NCI-H82 treated with DMSO at 0.1 percent for 48 hours (cell line): ENCODE results near the gene WDR5.
"Not testable (repeated sequence)": the region's sequence is repeated elsewhere in the genome, so short reads cannot be mapped to it uniquely, and the experiment has no call there.

Experiments
- DNase-seq: peaks from one replicate; lab custom pipeline; 2025; ENCODE audit not compliant: unreplicated experiment; lab: John Stamatoyannopoulos, UW

Gene WDR5

DNA sequence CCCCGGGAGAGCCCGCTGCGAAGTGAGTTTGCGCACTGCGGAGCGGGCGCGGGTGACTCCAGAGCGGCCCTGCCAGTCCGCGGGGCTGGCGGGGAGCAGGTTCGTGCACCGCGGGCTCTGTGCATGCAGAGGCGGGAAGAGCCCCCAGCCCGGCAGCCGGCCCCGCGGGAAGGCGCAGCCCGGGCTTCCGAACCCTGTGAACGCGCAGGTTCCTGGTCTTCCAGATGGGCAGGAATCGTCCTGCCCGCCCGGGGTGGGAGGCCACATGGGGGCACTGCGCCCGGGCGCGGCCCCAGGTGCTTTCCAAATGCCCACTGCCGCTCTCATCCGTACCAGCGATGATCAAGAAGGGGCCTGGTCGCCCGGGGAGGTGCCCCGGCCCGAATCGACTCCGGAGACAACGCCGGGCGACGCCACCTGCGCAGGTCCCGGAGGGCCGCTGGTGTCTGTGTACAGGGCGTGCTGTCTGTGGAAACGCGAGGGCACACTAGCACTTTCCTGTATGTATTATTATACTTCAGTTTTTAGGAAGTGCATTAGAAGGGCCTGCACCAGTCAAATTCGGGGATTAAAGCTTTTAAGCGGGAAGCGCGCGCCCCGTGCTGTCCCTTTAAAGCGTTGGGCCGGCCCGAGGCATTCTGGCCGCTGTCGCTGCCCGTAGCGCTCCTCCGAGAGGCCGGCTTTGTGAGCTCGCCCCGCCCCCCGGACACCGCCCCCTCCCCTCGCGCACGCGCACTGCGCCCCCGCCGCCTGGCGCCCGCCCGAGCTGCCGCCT lies at the start of gene WDR5:
Gene WDR5, plus strand, starts transcription at position 740 of the 775 bp plus-strand sequence. CDS start 3,796 bp downstream, outside the sequence.
- DNase-seq: peak; percentile 48

DNA sequence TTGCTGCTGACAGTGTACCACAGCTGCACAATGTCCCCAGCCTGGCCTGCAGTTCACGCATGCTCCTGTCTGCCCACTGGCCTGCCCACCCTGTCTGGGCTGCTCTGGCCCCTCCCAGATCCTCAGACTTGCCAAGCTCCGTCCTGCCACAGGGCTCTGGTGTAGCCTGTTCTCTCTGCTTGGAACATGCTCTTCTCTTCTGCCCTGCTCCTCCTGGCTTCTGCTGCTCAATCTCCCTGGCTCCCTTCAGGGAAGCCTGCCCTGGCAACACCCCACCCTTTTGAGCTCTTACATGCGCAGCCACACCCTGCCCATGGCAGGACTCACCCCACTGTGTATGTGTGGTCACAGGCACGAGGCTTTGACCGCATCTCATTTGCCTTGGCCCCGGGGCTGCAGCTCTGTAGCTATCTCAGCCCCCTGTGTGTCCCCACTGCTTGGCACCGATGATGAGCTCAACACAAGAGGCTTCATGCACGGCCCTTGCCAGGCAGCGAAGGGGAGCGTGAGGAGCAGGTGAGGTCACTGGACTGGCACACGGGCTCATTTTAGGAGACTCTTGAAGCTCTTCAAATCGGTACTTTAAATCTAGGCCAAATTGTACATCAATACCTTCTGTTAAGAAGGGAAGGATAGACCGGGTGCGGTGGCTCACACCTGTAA lies 47.7 kb upstream of the WDR5 start:
- DNase-seq: no peak

DNA sequence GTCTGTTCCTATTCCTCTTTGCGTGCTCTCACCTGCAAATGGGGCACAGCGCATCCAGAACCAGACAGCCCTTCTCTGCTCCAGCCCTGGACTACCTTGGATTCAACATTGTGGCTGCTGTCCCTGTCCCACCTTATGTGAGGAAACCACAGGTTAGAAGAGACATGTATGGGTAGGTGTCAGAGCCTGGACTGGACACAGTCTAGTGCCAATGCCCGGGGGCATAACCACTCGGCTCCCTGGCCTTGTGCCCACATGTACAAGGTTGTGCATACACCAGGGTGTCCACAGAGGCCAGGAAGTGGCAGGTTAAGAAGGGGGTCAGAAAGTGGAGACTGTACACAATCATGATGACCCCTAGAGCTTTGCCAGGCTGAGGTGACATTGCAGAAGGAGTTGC lies 45.9 kb upstream of the WDR5 start:
- no peak for DNase-seq

DNA sequence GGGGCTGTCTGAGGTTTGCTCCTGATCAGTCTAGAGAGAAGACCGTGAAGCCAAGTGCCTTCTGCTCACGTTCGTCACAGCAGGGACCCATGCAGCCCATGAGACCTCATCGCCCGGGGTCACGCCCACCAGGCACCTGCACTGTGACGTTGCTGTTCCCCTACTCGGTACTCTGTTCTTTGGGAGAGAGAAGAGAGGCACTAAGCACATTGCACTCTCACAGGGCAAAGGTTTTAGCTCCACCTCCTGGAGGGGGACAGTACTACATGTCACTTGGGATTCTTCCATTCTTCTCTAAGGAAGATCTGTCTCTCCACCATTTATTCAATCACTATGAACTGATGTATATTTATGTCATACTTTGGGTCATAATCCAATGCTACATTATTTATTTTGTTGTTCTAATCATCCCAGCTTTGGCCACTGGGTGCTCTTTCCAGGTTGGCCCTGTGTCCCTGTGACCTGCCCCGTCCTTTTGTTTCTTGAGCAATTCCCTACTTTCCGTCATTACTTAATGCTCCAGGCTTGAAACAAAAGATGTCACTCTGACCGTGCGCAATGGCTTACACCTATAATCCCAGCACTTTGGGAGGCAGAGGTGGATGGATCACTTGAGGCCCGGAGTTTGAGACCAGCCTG lies 36.6 kb upstream of the WDR5 start:
- DNase-seq: peak; percentile 73

DNA sequence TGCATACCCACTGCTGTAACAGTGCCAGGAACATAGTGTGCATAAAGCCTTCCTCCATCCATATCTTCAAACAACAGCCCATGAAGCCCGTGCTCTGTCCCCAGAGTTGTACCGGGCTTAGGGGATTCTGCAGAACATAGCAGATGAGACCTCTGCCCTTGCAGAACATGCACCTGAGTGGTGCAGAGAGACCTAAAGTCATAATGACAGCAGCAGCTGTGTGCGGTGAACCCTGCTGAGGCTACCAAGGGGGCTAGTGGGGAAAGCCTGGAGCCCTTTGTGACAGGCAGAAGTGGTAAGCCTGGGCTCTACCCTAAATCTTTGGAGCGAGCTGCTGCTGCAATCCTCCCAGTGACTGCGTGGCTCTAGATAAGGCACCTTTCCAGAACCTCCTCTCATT lies 35.8 kb upstream of the WDR5 start:
- no peak for DNase-seq

DNA sequence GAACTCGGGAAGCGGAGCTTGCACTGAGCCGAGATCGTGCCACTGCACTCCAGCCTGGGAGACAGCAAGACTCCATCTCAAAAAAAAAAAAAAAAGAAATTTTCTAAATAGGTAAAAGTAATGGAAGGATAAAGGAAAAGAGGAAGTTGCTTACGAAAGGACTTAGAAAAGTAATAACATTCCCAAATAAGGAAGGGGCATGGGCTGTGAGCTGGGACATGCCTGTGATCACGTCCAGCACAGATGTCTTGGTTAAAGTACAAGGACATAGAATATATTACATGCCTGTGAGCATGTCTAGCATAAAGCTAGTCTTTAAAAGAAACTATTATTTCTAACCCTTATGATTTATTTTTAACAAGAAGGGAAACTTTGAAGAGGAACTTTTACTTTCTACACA lies 34.7 kb upstream of the WDR5 start:
- not testable (repeated sequence) for DNase-seq

DNA sequence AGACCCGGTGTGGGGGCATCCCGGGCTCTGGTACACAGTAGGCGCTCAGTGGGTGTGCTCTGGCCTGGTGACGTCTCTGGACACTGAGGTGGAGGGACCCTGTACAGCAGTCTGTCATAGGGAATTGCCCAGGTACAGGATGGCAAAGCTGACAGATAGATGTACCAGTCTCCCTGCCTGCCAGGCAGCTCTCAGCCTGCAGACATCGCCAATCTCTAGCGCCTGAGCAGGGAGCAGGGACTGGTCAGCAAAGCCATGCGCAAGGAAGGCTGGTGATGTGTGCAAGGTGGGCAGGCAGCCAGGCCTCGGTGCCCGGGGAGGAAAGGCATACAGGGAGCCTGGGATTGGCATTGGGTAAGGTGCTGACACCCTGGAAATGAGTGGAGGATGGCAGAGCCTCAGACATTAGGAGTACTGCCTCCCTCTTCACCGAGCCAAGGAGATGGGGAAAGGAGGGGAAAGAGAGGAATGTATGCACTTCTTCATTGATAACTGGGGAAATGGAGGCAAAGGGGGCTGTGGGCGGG lies 34.2 kb upstream of the WDR5 start:
- DNase-seq: no peak

DNA sequence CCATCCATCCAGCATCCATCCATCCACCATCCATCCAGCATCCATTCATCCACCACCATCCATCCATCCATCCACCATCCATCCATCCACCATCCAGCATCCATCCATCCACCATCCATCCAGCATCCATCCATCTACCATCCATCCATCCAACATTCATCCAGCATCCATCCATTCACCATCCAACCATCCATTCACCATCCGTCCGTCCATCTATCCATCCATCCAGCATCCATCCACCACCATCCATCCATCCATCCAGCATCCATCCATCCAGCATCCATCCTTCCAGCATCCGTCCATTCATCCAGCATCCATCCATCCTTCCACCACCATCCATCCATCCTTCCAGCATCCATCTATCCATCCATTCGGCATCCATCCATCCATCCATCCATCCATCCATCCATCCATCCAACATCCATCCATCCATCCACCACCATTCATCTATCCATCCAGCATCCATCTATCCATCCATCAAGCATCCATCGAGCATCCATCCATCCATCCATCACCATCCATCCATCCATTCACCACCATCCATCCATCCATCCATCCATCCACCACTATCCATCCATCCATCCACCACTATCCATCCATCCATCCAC lies 32.4 kb upstream of the WDR5 start:
- no peak for DNase-seq

DNA sequence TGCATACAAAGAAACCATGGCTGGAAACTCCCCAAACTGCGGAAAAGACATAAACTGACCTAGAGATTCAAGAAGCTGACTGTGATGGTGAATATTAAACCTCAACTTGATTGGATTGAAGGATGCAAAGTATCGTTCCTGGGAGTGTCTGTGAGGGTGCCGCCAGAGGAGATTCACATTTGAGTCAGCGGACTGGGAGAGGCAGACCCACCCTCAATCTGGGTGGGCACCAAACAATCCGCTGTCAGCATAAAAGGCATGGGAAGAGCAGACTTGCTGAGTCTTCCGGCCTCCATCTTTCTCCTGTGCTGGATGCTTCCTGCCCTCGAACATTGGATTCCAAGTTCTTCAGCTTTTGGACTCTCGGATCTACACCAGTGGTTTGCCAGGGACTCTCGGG lies 24.8 kb upstream of the WDR5 start:
- DNase-seq: no peak

DNA sequence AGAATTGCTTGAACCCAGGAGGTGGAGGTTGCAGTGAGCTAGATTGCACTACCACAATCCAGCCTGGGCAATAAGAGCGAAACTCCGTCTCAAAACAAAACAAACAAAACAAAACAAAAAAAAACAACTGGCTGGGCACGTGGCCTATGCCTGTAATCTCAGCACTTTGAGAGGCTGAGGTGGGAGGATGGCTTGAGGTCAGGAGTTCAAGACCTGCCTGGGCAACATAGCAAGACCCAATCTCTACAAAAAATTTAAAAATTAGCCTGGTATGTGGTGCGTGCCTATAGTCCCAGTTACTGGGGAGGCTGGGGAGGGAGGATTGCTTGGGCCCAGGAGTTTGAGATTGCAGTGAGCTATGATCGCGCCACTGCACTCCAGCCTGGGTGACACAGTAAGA lies 23.3 kb upstream of the WDR5 start:
- DNase-seq: no peak

DNA sequence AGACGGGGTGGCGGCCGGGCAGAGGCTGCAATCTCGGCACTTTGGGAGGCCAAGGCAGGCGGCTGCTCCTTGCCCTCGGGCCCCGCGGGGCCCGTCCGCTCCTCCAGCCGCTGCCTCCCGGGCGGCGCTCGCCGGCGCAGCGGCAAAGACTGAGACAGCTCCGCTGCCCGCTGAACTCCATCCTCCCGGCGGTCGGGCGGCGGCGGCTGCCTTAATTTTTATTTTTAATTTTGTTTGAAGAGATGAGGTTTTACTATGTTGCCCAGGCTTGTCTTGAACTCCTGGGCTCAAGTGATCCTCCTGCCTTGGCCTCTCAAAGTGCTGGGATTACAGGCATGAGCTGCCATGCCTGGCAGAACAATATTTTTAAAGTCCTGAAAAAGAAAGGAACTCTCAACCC lies 16.9 kb upstream of the WDR5 start:
- DNase-seq: not testable (repeated sequence)

DNA sequence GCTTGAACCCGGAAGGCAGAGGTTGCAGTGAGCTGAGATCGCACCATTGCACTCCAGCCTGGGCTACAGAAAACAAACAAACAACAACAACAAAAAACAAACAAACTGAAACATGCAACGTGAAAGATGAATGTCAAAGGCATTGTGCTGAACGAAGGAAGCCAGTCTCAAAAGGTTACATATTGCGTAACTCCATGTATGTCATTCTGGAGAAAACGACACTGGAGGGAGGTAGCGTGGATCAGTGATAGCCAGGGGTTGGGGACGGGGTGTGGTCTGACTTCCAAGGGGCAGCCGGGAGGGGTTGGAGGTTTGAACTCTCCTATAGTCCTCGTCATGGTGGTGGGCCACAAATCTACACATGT lies 12.1 kb upstream of the WDR5 start:
- DNase-seq: no peak

DNA sequence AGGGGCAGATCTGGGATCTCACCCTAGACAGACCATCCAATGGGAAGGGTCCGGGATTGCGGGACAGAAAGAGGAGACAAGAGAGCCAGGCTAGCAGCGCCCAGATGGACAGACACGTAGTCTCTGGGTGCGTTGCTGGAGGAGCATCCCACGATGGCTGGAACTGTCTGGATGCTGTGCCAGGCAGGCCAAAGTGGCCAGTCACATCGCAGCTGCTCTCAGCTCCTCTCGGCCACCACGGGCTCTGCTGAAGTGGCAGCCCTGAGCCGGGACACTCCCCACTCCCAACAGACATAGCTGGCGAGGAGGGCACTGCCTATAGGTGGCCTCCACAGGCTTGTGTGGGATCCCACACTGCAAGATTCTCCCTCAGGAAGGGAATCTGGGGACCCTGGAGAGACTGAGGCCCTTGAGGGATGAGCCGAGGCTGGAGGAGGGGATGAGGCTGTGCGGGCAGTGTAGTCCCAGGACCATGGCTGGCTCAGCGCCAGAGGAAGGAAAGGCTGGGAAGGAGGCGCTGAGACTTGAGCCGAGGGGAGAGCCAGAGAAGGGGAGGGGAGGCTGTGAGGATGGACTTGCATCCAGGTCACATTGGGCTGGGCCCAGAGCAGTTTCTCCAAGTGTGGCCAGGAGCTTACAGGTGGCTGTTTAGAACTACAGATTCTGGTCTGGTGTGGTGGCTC lies 10.3 kb upstream of the WDR5 start:
- DNase-seq: no peak

DNA sequence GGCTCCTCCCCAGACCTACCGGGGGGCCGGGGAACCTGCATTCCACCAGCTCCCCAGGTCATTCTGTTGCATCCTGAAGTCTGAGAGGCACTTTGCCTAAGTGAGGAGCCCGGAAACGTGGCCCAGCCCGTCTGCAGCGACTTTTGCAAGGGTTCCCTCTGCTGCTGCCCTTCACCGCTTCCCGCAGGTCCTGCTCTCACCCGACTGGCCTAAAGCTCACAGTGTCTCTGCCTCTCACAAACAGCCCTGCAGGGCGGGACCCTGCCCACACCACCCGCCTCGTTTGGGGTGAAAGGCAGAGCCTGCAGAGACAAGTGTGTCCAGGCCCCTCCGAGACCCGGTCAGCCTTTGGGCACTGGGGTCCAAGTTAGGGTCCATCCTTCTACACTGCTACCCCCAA lies 9.5 kb upstream of the WDR5 start:
- DNase-seq: no peak

DNA sequence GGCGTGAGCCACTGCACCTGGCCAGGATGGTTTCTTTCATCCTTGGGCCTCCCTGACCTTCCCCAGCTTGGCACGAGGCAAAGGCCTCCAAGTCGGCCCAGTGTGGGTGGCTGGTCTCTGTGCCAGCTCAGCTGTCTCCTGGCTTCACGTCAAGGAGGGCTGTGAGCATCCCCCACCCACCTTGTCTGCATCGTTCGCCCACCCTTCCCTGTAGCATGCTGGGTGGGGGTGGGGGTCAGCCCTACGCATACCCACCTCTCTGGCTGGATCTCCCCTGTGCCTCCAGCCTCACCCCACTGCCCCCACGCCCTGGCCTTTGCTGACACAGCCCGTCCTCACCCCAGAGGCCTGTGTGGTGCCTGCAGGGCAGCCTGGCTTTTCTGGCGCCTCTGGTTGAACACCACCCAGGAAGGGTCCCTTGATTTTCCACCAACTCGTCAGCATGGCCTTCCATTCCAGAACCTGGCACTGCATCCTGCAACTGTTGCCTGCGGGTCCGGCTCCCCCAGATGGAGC lies 8.8 kb upstream of the WDR5 start:
- no peak for DNase-seq

DNA sequence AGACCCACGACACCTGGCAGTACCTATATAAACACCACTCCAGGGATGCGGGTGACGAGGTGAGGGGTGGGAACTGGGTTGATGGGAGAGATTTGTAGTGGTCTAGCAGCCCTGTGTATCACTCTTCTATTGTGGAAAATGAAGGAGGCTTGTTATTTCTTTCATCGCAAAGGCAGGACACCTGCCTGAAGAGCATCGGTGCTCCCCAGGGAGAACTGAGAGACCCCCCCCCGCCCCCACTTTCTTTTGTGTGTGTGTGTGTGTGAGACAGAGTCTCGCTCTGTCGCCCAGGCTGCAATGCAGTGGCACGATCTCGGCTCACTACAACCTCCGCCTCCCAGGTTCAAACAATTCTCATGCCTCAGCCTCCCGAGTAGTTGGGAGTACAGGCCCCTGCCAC lies 8.3 kb upstream of the WDR5 start:
- no peak for DNase-seq

DNA sequence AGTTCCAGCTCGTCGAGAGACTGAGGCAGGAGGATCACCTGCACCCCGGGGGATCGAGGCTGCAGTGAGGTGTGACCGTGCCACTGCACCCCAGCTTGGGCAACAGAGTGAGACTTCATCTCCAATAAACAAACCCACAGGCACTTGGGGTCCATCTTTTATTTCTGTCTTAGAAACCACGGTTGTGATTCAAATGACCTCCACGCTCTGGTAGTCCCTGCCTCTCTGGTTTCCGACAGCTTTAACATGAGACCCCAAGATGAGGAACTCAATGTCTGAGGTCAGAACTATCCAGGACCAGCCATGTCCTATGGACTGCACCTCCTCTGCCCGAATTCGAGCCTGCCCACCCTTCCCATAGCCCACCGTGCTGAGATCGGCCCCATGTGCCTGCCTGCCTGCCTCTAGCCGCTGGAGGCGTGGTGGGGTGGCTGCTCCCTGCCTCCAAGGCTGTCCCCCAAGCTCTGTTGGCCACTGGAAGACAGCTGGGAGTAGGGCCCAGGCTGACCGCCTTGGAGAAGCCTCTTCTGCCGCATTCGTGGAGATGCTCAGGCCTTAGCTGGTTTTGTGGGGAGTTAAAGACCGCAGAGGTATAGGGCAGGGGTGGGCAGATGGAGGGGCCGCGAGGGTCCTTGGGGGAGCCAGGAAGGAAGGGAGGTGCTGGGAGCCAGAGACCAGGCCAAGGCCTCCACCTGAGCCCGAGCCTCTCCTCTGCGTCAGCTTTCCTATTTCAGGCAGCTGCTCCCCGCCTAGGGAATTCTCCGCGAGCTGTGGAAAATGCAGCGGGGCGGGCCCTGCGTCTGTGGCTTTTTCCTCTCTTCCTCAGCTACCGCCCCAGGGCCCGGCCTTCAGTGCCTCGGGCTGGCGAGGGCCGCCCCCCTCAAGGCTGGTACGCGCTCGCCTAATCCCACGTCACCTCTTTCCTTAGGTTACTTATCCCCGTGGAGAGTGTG lies 6.9 kb upstream of the WDR5 start:
- DNase-seq: no peak

DNA sequence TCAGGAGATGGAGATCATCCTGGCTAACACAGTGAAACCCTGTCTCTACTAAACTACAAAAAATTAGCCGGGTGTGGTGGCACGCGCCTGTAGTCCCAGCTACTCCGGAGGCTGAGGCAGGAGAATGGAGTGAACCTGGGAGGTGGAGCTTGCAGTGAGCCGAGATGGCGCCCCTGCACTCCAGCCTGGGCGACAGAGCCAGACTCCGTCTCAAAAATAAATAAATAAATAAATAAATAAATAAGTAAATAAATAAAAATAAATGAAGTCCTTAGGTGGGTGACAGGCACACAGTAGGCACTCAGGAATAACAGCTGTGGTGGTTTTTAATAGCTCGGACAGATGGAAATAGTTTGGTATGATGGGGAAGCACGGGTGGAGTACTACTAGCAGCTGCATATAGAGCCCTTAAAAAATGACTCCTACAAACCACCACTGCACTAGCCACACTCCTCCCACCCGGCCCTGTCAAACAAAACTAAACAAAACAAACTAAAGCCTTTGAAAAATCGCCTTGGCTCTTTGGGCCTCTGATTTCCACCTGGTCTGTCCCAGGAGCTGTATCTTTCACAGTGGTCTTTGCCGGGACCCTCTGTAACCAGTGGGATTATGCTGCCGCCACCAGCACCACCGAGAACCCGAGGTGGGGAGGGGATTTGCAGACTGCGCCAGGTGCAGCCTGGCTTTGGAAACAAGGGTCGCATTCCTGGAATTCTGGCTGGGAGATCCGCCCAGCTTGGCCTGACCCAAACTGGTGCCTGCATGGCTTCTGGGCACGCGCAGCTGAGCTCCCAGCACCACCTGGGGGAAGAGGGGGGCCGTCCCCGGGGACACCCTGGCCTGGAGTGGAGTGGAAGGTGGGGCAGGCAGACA lies 5.1 kb upstream of the WDR5 start:
- peak; percentile 33 for DNase-seq
